Motor neuron (in vitro differentiated cells): ENCODE data around the gene ARPP19. TPM values are rescaled to one million over a fixed set of nuclear protein-coding genes. Genes with fewer than 3 reads are reported as not detected.
A peak's percentile ranks its signal among the peaks of the same experiment; 100 is the strongest.
"Not testable (repeated sequence)": the region's sequence is repeated elsewhere in the genome, so short reads cannot be mapped to it uniquely, and the experiment has no call there.

Experiments
- ATAC-seq, 8 experiments: fragments of 200-7000 bp; cut with Tn5 transposase; replicated peaks in 6 of 8; 2 replicates each; pipeline ENCODE4 v1.8.0; 2021; ENCODE audit warnings: mild to moderate bottlenecking in 8 of 8, moderate library complexity in 8 of 8
- H3K27ac ChIP-seq, 2 donors: fragments of 250-450 bp; sonication (Bioruptor Pico); 2 replicates each; pipeline ENCODE4 v1.9.0; 2021; ENCODE audit warnings: antibody characterized with exemption in 2 of 2, mild to moderate bottlenecking in 2 of 2, moderate library complexity in 1 of 2
- H3K4me1 ChIP-seq, 2 donors: fragments of 250-450 bp; sonication (Bioruptor Pico); replicated peaks in 1 of 2; 2 replicates each; pipeline ENCODE4 v1.6.1; 2021; ENCODE audit warnings: antibody characterized with exemption in 2 of 2, mild to moderate bottlenecking in 2 of 2, moderate library complexity in 1 of 2
- H3K4me3 ChIP-seq, 5 donors: fragments of 250-450 bp; sonication (Bioruptor Pico); 2 replicates each; pipeline ENCODE4 v1.9.0; 2021; ENCODE audit warnings: antibody characterized with exemption in 5 of 5, mild to moderate bottlenecking in 5 of 5, moderate library complexity in 4 of 5
- WGBS, 10 experiments: fragments of 450-650 bp; shearing (Covaris generic); methylation state at CpG; one replicate each; pipeline ENCODE4 v1.0.0; 2022; 5-methylcytosine and 5-hydroxymethylcytosine counted together
- in situ Hi-C, 9 experiments: fragments of 400-800 bp; cut with MboI; loops; one replicate each; pipeline ENCODE4 v1.15.0; 2021; ENCODE audit warnings: low sequenced_read_pairs in 9 of 9, low pct_unique_long_range_greater_than_20kb in 2 of 9; ENCODE audit not compliant: unreplicated experiment in 9 of 9
- total RNA-seq, 8 experiments: library from RNA; unstranded; fragments of 300-600 nt; gene quantifications; 2 replicates each; pipeline versions ENCODE4 v1.2.3 to v1.2.4, GENCODE V29; 2022

Gene ARPP19
- total RNA-seq, 8 experiments from 2014 or later = 36.0 to 123 (median 95.7) TPM

DNA sequence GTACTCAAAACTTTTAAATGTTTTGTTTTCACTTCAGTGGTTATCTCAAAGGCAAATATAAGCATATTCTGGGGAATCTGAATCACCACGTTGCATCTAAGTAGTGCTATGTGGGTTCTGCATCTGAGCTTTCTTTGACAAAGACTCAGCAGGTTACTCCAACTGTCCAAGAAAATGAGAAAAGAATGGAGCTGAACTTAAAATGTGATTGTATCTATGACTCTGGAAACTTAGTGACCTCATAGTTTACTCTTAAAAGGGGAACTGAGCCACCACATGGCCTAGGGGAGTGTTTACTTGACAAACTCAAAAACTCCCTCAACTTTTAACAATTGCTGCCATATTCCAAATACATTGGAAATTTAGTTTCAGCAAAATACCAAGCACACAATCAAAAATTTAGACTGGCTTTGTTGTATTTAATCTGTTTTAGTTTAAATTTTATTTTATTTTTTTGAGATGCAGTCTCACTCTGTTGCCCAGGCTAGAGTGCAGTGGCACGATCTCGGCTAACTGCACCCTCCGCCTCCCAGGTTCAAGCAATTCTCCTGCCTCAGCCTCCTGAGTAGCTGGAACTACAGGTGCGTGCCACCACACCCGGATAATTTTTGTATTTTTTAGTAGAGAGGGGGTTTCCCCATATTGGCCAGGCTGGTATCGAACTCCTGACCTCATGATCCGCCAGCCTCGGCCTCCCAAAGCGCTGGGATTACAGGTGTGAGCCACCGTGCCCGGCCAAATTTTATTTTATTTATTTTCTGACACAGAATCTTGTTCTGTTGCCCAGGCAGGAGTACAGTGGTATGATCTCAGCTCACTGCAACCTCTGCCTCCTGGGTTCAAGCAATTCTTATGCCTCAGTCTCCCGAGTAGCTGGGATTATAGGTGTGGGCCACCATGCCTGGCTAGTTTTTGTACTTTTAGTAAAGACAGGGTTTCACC lies 3.1 kb downstream of the ARPP19 start:
- in situ Hi-C loops, H3K4me3 ChIP-seq, ATAC-seq, H3K27ac ChIP-seq: not testable (repeated sequence)
- peaks cover 3 to 13% of the 10 kb centered on the region in 2 donors for H3K4me1 ChIP-seq
- WGBS, 10 experiments = 80 to 100% (median 92%) methylated on average over 1 to 11 of the region's 13 CpGs; no CpG with 5 or more reads in 1 of the 10 experiments

DNA sequence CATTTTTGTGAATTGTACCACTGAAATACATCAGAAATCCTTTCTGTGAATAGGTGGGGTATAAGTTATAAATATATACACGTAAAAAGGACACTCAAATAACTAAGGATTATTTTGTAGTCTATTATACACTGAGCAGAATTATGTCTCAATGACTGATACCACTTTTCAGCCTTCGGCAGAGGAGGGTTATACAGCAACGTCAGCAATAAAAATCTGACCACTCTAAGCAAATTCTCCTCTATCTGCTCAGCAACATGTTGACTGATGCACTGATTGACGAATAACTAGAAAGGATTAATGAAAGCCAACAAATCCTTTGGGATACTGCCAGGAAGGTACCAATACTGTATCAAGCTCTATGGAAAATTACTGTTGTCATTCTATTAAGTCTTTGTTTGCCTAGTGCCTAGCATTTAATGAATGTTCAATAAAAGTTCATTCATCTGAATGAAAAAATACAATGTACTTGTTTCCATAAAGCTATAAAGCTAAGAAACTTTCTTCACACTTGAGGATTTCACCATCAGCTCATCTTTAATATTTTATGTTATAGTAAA lies 5.2 kb downstream of the ARPP19 start:
- Histone ChIP-seq H3K4me3 (no peak overlapping the region), H3K27ac (no peak overlapping the region), H3K4me1 (peaks cover 0 to 10% of the 10 kb centered on the region in 2 donors)
- no peak for ATAC-seq
- 67 to 100% (median 94%) methylated on average over 1 to 4 of the region's 4 CpGs for WGBS, 10 experiments
- in situ Hi-C loops = no loop called here

DNA sequence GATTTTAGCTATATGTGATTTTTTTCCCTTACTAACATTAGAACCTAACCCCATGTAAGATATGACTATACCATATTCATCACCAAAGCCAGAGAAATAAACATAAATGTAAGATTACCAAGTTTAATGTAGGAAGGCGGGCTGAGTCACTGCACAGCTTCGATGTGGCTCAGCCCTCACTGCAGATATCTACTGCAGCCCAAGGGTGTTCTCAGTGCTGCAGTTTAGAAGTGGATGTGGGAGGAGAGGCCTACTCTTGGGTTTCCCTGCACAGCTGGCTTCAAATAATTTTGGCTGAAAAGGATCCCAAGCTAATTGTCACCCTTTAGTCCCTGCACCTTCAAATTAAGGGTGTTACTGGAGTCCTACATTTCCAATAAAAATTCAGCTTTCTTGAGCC lies 9.3 kb downstream of the ARPP19 start:
- 20 to 100% (median 75%) methylated on average over 1 to 2 of the region's 2 CpGs; no CpG with 5 or more reads in 3 of the 10 experiments for WGBS, 10 experiments
- Histone ChIP-seq H3K4me1 (no peaks in the 10 kb centered on the region), H3K27ac (no peak overlapping the region), H3K4me3 (no peak overlapping the region)
- in situ Hi-C loops = no loop called here
- peak in 3 of 8 experiments; percentile 69 to 79 (median 75) for ATAC-seq

- no peak overlapping the region for H3K27ac ChIP-seq
- in situ Hi-C loops = no loop called here
- no peaks in the 10 kb centered on the region for H3K4me1 ChIP-seq
- H3K4me3 ChIP-seq = no peak overlapping the region
- no peak for ATAC-seq
- 83 to 100% (median 93%) methylated on average over 2 to 6 of the region's 6 CpGs; no CpG with 5 or more reads in 1 of the 10 experiments for WGBS, 10 experiments
Observed at GRCh38 chr15:52559022-52559421, 9.8 kb downstream of the ARPP19 start.

GRCh38 chr15:52558196-52558595 lies 10.6 kb downstream of the ARPP19 start:
- H3K27ac ChIP-seq = no peak overlapping the region
- 67 to 100% (median 90%) methylated on average over 2 to 5 of the region's 5 CpGs for WGBS, 10 experiments
- ATAC-seq = peak in 7 of 8 experiments; percentile 63 to 90 (median 85)

GRCh38 chr15:52557274-52557641 lies 11.6 kb downstream of the ARPP19 start:
- Histone ChIP-seq H3K27ac (no peak overlapping the region), H3K4me1 (no peaks in the 10 kb centered on the region), H3K4me3 (no peak overlapping the region)
- peak in 1 of 8 experiments; percentile 14 for ATAC-seq
- in situ Hi-C loops = no loop called here

More at GRCh38 chr15:52558196-52558595, 10.6 kb downstream of the ARPP19 start:
- H3K4me3 ChIP-seq = no peak overlapping the region
- in situ Hi-C loops = no loop called here
- no peaks in the 10 kb centered on the region for H3K4me1 ChIP-seq

- Histone ChIP-seq H3K4me3 (no peak overlapping the region), H3K4me1 (no peaks in the 10 kb centered on the region), H3K27ac (no peak overlapping the region)
- in situ Hi-C loops = no loop called here
- ATAC-seq = no peak
- 15 to 100% (median 94%) methylated on average over 1 to 3 of the region's 3 CpGs for WGBS, 10 experiments
Observed at GRCh38 chr15:52556524-52557273, 12.1 kb downstream of the ARPP19 start.

GRCh38 chr15:52552303-52552702 lies 16.5 kb downstream of the ARPP19 start:
- in situ Hi-C loops = no loop called here
- no peak overlapping the region for H3K4me3 ChIP-seq

DNA sequence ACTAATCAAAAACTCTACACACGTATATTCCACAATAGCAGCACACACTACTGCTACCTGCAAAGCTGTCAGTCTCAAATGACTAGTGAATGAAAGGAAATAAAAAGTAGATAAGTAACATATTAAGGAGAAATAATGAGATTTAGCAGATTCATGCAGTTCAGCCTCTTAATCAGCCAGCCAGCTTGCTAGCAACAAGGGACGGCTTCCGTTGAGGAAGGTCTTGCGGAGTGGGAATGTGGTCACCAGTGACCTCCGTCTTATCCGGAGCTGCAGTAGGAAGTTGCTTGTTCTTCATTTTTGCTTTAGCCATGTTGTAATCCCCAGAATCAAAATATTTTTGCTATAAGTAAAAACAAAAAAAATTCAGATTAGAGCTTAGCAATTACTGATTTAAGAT lies 17.1 kb downstream of the ARPP19 start:
- in situ Hi-C loops = no loop called here
- Histone ChIP-seq H3K27ac (no peak overlapping the region), H3K4me3 (no peak overlapping the region), H3K4me1 (no peaks in the 10 kb centered on the region)
- WGBS, 10 experiments = 93 to 100% (median 100%) methylated on average over 2 to 6 of the region's 6 CpGs; no CpG with 5 or more reads in 1 of the 10 experiments
- ATAC-seq = no peak

More at GRCh38 chr15:52552303-52552702, 16.5 kb downstream of the ARPP19 start:
- 71 to 100% (median 100%) methylated on average over 1 to 2 of the region's 2 CpGs; no CpG with 5 or more reads in 5 of the 10 experiments for WGBS, 10 experiments
- H3K4me1 ChIP-seq = no peaks in the 10 kb centered on the region
- ATAC-seq = no peak
- no peak overlapping the region for H3K27ac ChIP-seq

DNA sequence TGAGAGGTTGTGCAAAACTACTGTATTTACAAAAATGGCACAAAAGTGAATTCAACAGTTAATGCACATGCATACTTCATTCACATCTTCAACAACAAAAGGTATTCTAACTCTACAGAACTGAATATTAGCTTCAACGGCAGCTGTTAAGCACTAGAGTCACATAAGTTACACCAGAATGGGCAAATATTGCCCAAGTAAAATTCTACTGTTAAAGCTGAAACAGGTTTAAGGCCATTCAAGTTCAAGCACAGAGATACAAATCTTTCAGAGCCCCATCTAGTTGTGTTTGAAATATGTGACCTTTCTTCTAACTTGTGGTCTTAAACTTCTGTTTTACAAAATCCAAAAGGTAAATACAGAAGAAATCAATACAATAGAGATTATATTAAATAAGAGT lies 17.6 kb downstream of the ARPP19 start:
- H3K4me1 ChIP-seq, in situ Hi-C loops, H3K27ac ChIP-seq, ATAC-seq, H3K4me3 ChIP-seq: not testable (repeated sequence)
- WGBS, 10 experiments = 75 to 100% (median 100%) methylated on average over 1 of the region's 1 CpG; no CpG with 5 or more reads in 4 of the 10 experiments

GRCh38 chr15:52546031-52546751 lies 22.6 kb downstream of the ARPP19 start:
- ATAC-seq = peak in 3 of 8 experiments; percentile 17 to 31 (median 24)
- 90 to 100% (median 97%) methylated on average over 1 to 3 of the region's 5 CpGs; no CpG with 5 or more reads in 6 of the 10 experiments for WGBS, 10 experiments
- Histone ChIP-seq H3K4me3 (no peak overlapping the region), H3K4me1 (no peaks in the 10 kb centered on the region), H3K27ac (no peak overlapping the region)
- in situ Hi-C loops = loop anchor here in 1 of 9 experiments (25.0 kb wide), 1 partner anchor 159 kb away; no protein-coding TSS in a partner anchor

GRCh38 chr15:52540374-52541012 lies 28.3 kb downstream of the ARPP19 start:
- 44 to 100% (median 64%) methylated on average over 1 to 3 of the region's 3 CpGs; no CpG with 5 or more reads in 4 of the 10 experiments for WGBS, 10 experiments
- in situ Hi-C loops = loop anchor here in 1 of 9 experiments (25.0 kb wide), 1 partner anchor 153 kb away; no protein-coding TSS in a partner anchor
- H3K27ac ChIP-seq = no peak overlapping the region
- no peak for ATAC-seq
- H3K4me3 ChIP-seq = no peak overlapping the region
- H3K4me1 ChIP-seq = no peaks in the 10 kb centered on the region
